GM23248 (cell line): Measurements from ENCODE around the gene CEP192.

Experiments
- EZH2 ChIP-seq: fragments of 200-600 bp; sonication (generic); IDR thresholded peaks from 2 replicates; pipeline ENCODE4 v1.6.1; 2018; ENCODE audit warnings: antibody characterized with exemption, mild to moderate bottlenecking; ENCODE audit not compliant: insufficient read depth, poor library complexity, severe bottlenecking
- EZH2phosphoT487 ChIP-seq: fragments of 200-600 bp; sonication (generic); IDR thresholded peaks from 2 replicates; pipeline ENCODE4 v1.6.1; 2018; ENCODE audit warnings: antibody characterized with exemption, moderate library complexity, mild to moderate bottlenecking, low read depth; ENCODE audit not compliant: insufficient read depth

DNA sequence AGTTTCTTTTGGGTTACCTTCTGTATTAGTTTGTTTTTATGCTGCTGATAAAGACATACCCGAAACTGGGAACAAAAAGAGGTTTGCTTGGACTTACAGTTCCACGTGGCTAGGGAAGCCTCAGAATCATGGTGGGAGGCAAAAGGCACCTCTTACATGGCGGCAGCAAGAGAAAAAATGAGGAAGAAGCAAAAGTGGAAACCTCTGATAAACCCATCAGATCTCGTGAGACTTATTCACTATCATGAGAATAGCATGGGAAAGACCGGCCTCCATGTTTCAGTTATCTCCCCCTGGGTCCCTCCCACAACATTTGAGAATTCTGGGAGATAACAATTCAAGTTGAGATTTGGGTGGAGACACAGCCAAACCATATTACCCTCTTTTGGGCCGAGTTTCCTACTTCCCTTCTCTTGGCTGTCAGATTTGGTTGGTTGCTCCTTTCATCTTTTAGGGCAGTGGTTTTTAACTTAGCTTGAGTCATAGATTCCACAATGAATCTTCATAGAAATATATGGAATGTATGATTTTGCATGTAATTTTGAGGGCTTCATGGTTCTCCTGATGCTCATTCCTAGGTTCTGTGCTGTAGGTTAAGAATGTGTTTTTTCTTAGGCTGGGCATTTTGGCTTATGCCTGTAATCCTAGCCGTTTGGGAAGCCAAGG lies 44.2 kb downstream of the CEP192 start:
- TF ChIP-seq EZH2 (no peak), EZH2phosphoT487 (no peak)
